Activated T-cell treated with anti-CD3 and anti-CD28 coated beads, Interleukin-2, amount 50 U/mL, for 24 hours (primary cell): ENCODE measurements around the gene SERPINI2.

ENCODE experiments used
- DNase-seq: peaks from one replicate; pipeline ENCODE4 v3.0.0-alpha.2; 2020
- H3K27ac Mint-ChIP-seq: 2 replicates; pipeline ENCODE4 v1.8.0; 2020; ENCODE audit warnings: mild to moderate bottlenecking, mixed read lengths
- H3K27me3 Mint-ChIP-seq: 2 replicates; pipeline ENCODE4 v1.8.0; 2020; ENCODE audit warnings: mixed read lengths
- H3K36me3 Mint-ChIP-seq: 2 replicates; pipeline ENCODE4 v1.8.0; 2020; ENCODE audit warnings: low read depth, mixed read lengths
- H3K4me1 Mint-ChIP-seq: 2 replicates; pipeline ENCODE4 v1.8.0; 2020; ENCODE audit warnings: low read depth, mixed read lengths
- H3K4me3 Mint-ChIP-seq: 2 replicates; pipeline ENCODE4 v1.8.0; 2020; ENCODE audit warnings: mild to moderate bottlenecking, moderate library complexity, mixed read lengths
- H3K9me3 Mint-ChIP-seq: 2 replicates; pipeline ENCODE4 v1.8.0; 2020; ENCODE audit warnings: mixed read lengths

SERPINI2 gene, protein sequence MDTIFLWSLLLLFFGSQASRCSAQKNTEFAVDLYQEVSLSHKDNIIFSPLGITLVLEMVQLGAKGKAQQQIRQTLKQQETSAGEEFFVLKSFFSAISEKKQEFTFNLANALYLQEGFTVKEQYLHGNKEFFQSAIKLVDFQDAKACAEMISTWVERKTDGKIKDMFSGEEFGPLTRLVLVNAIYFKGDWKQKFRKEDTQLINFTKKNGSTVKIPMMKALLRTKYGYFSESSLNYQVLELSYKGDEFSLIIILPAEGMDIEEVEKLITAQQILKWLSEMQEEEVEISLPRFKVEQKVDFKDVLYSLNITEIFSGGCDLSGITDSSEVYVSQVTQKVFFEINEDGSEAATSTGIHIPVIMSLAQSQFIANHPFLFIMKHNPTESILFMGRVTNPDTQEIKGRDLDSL

DNA sequence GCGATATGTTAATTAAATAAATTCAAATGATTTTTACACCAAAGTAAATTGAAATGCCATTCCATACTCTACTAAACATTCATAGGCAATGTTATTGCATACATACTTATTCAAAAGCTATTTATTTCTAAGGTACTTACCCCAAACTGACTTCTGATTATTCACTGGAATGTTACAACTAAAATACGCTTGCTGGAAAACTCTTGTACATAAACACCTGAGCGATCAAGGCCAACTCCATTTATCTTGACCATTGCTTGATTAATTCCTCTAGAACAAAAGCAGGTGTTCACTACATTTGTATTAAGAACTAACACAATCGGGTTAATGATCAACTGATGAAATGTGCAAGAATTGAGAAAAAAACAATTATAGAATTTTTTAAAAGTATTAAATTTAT lies at the start of gene SERPINI2:
Gene SERPINI2, minus strand, starts transcription at position 180 of the 400 bp plus-strand sequence. CDS start 2,208 bp downstream, outside the sequence.
- Mint-ChIP-seq H3K27ac (no peak within 1 kb of the TSS), H3K4me1 (no peaks in the 10 kb centered on the region), H3K4me3 (no peak within 1 kb of the TSS), H3K36me3 (no peaks in the 10 kb centered on the region), H3K9me3 (no peaks in the 10 kb centered on the region), H3K27me3 (no peaks in the 10 kb centered on the region)
- DNase-seq, result no peak

DNA sequence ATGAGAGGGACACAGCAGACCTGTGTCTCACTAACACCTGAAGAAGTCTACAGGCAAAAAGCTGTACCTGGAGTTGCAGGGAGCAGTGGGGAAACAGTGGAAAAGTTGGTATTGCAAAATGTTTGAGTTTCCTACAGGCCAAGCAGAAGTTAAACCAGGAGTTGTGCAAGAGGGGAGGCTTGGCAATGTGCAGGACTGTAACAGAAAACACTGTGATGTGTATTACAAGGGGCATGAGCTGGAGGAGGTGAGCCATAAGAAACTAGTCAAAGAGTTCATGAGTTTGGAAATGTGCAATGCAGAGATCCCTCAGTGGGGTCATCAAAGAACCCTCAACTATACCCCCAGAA lies 47.1 kb upstream of the SERPINI2 start:
- H3K27me3 Mint-ChIP-seq, result no peaks in the 10 kb centered on the region
- no peak overlapping the region for H3K27ac Mint-ChIP-seq
- no peaks in the 10 kb centered on the region for H3K4me1 Mint-ChIP-seq
- H3K9me3 Mint-ChIP-seq, result no peaks in the 10 kb centered on the region
- H3K4me3 Mint-ChIP-seq, result no peak overlapping the region
- DNase-seq, result no peak
- no peaks in the 10 kb centered on the region for H3K36me3 Mint-ChIP-seq

DNA sequence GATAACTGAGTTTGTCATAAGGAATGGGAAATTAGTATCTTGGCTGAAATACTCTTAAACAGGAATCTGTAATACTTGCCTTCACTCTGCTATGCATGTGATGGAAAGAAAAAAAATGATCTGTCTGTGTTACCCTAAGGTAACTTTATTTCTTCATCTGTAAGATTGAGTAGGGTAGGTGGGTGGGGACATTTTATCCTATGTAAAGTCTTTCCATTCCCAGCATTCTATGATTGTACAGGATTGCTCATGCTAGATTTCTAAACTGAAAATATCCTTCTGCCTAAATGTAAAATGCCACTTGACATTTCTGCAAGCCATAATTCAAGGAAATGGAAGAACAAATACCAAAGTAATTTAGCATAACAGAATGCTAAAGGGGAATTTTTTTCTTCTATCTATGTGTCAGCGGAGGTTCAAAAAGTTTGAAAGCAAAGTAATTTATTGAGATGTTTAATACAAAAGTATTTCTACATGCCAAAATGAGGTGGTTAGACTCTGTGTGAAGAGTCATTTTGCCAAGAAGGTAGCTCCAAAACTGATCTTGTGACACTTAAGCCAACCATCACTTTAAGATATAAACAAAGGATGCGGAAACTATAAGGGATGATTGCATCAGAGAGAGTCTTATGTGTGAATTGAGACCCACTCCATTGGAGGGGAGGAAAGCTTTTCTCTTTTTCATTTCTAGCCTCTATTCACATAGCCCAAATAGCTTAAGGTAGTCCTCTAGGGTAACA lies 46.6 kb upstream of the SERPINI2 start:
- no peak overlapping the region for H3K27ac Mint-ChIP-seq
- no peak for DNase-seq
- H3K9me3 Mint-ChIP-seq, result no peaks in the 10 kb centered on the region
- no peaks in the 10 kb centered on the region for H3K27me3 Mint-ChIP-seq
- no peak overlapping the region for H3K4me3 Mint-ChIP-seq
- no peaks in the 10 kb centered on the region for H3K36me3 Mint-ChIP-seq
- no peaks in the 10 kb centered on the region for H3K4me1 Mint-ChIP-seq

DNA sequence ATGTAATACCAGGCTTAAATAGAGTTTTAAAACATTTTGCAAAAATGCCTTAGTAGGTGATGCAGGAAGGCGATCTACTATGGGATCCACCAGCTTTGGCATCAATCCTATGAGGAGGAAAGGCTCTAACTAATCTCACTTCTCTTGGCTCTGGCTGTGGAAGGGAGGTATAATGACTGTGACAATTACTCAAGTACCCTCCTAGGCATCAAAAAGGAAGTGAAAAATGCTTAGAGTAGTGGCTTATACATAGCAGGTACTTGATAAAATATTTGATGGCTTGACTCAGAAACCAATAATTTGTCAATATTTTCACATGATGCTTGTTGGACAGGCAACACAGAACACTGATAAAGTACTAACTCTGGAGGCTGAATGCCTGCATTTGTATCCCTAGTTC lies 34.1 kb upstream of the SERPINI2 start:
- Mint-ChIP-seq H3K4me3 (no peak overlapping the region), H3K27ac (no peak overlapping the region), H3K4me1 (no peaks in the 10 kb centered on the region), H3K9me3 (no peaks in the 10 kb centered on the region), H3K36me3 (no peaks in the 10 kb centered on the region), H3K27me3 (no peaks in the 10 kb centered on the region)
- DNase-seq, result no peak

DNA sequence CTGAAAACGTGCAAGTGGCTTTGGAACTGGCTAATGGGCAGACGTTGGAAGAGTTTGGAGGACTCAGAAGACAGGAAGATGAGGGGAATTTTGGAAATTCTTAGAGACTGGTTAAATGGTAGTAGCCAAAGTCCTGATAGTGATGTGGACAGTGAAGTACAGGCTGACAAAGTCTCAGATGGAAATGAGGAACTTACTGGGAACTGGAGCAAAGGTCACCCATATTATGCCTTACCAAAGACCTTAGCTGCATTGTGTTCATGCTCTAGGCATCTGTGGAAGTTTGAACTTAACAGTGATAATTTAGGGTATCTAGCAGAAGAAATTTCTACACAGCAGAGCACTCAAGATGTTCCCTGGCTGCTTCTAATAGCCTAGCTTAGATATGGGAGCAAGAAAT lies 28.6 kb upstream of the SERPINI2 start:
- Mint-ChIP-seq H3K9me3 (no peaks in the 10 kb centered on the region), H3K4me3 (no peak overlapping the region), H3K4me1 (no peaks in the 10 kb centered on the region), H3K27ac (no peak overlapping the region), H3K36me3 (no peaks in the 10 kb centered on the region), H3K27me3 (no peaks in the 10 kb centered on the region)
- no peak for DNase-seq

DNA sequence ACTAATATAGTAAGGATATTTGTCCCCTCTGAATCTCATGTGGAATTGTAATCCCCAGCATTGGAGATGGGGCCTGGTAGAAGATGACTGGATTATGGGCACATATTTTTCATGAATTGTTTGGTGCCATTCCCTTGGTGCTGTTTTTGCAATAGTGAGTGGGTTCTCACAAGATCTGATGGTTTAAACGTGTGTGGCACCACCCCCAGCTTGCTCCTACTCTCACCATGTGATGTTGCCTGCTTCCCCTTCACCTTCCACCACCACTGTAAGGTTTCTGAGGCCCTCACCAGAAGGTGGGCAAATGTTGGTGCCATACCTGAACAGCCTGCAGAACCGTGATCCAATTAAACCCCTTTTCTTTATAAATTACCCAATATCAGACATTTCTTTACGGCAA lies 28.1 kb upstream of the SERPINI2 start:
- Mint-ChIP-seq H3K36me3 (no peaks in the 10 kb centered on the region), H3K27ac (no peak overlapping the region), H3K27me3 (no peaks in the 10 kb centered on the region), H3K4me3 (no peak overlapping the region), H3K9me3 (no peaks in the 10 kb centered on the region), H3K4me1 (no peaks in the 10 kb centered on the region)
- no peak for DNase-seq

DNA sequence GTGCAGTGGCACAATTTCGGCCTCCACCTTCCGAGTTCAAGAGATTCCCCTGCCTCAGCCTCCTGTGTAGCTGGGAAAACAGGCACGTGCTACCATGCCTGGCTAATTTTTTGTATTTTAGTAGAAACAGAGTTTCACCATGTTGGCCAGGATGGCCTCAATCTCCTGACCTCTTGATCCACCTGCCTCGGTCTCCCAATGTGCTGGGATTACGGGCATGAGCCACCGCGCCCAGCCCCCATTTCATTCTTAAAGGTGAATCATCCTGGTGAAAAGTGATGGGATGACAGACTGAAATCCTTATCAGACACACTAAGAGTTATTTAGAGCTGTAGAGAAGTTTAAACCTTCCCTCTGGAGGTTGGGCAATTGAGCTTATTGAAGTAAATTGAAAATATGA lies 24.1 kb upstream of the SERPINI2 start:
- no peaks in the 10 kb centered on the region for H3K9me3 Mint-ChIP-seq
- no peak for DNase-seq
- H3K4me1 Mint-ChIP-seq, result no peaks in the 10 kb centered on the region
- H3K4me3 Mint-ChIP-seq, result no peak overlapping the region
- no peaks in the 10 kb centered on the region for H3K36me3 Mint-ChIP-seq
- no peak overlapping the region for H3K27ac Mint-ChIP-seq
- H3K27me3 Mint-ChIP-seq, result no peaks in the 10 kb centered on the region

DNA sequence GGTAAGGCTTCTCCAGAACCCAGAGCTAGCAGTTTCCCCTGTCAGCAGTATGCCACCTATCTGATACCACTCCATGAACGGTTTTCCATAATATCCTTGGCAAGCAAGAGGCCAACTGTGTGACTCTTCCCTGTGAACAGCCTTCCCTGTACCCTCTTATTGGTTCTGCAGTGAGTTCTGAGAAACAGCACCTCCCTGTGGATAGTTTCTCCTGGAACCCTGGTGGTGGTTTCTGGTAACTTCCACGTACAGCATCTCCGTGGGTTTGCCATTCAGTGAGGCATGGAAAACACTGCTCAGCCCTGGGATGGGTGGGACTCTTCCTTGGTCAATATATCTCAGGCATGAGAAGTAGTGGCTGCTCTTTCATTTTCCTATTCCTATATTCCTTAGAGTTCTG lies 19.4 kb upstream of the SERPINI2 start:
- H3K4me1 Mint-ChIP-seq, result no peaks in the 10 kb centered on the region
- DNase-seq, result no peak

DNA sequence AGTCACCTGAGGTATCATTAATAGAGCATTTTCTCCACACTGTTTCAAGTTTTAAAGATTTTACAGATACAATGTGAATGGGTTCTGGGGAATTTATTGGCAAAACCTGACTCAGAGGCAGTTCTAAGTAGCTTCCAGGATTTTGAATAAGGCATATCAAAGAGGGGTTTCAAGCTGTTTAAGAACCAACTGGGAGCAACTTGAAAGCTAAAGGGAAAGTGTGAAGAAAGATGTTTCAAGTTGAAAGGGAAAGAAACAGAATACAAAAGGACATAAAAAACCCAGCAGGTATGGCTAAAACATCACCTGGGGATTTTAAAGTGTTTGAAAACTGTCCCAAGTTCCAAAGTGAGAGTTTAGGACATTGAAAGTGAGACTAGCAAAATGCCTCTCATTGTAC lies 17.8 kb upstream of the SERPINI2 start:
- DNase-seq, result no peak
- no peaks in the 10 kb centered on the region for H3K27me3 Mint-ChIP-seq
- H3K4me3 Mint-ChIP-seq, result no peak overlapping the region
- H3K36me3 Mint-ChIP-seq, result no peaks in the 10 kb centered on the region
- no peak overlapping the region for H3K27ac Mint-ChIP-seq
- H3K4me1 Mint-ChIP-seq, result no peaks in the 10 kb centered on the region
- no peaks in the 10 kb centered on the region for H3K9me3 Mint-ChIP-seq

More for the DNA sequence above, 19.4 kb upstream of the SERPINI2 start:
- Mint-ChIP-seq H3K27ac (no peak overlapping the region), H3K27me3 (no peaks in the 10 kb centered on the region), H3K9me3 (no peaks in the 10 kb centered on the region), H3K4me3 (no peak overlapping the region), H3K36me3 (no peaks in the 10 kb centered on the region)

DNA sequence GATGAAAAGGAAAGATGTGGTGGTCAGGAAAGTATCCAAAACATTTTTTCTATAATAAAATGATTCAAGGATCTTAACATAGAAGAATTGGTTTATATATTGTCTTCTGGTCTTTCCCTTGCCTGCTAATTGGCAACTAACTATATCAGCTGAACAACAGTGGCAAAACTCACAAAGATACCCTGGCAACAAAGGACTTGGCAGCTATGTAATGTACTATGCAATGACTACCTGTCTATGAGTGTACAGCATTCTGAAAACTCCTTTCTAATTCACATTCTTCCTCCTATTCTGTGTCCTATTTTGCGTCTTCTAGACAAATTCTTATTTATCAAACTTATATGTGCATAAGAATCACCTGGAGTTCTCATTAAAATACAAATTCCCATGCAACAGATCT lies 15.7 kb upstream of the SERPINI2 start:
- H3K27me3 Mint-ChIP-seq, result no peaks in the 10 kb centered on the region
- H3K36me3 Mint-ChIP-seq, result no peaks in the 10 kb centered on the region
- H3K9me3 Mint-ChIP-seq, result peaks cover 2% of the 10 kb centered on the region
- DNase-seq, result no peak
- no peaks in the 10 kb centered on the region for H3K4me1 Mint-ChIP-seq
- H3K4me3 Mint-ChIP-seq, result no peak overlapping the region
- no peak overlapping the region for H3K27ac Mint-ChIP-seq

DNA sequence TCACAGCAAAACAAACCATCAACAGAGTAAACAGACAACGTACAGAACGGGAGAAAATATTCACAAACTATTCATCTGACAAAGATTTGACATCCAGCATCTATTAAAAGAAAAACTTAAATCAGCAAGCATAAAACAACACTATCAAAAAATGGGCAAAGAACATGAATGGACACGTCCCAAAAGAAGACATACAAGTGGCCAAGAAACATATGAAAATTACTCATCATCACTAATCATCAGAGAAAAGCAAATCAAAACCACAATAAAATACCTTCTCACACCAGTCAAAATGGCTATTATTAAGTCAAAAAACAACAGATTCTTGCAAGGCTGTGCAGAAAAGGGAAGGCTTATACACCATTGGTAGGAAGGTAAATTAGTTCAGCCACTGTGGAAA lies 13.7 kb upstream of the SERPINI2 start:
- no peak overlapping the region for H3K27ac Mint-ChIP-seq
- no peaks in the 10 kb centered on the region for H3K27me3 Mint-ChIP-seq
- H3K4me3 Mint-ChIP-seq, result no peak overlapping the region
- H3K4me1 Mint-ChIP-seq, result no peaks in the 10 kb centered on the region
- DNase-seq, result no peak
- no peaks in the 10 kb centered on the region for H3K36me3 Mint-ChIP-seq
- H3K9me3 Mint-ChIP-seq, result peaks cover 5% of the 10 kb centered on the region

DNA sequence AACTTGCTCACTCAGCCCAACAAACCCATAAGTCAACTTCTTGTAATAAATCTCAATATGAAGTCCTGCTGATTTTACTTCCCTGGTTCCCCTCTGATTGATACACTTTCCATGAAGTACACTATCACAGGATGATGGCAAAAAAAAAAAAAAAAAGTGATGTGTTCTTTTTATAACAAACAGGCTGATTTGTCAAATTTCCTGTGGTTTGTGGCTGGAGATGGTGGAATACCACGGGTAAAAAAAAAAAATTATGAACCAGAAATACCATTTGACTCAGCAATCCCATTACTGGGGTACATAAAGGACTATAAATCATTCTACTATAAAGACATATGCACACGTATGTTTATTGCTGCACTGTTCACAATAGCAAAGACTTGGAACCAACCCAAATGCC lies 10.7 kb upstream of the SERPINI2 start:
- H3K4me3 Mint-ChIP-seq, result no peak overlapping the region
- no peak for DNase-seq
- H3K36me3 Mint-ChIP-seq, result no peaks in the 10 kb centered on the region
- H3K4me1 Mint-ChIP-seq, result no peaks in the 10 kb centered on the region
- H3K27me3 Mint-ChIP-seq, result no peaks in the 10 kb centered on the region
- H3K9me3 Mint-ChIP-seq, result peaks cover 5% of the 10 kb centered on the region
- no peak overlapping the region for H3K27ac Mint-ChIP-seq

DNA sequence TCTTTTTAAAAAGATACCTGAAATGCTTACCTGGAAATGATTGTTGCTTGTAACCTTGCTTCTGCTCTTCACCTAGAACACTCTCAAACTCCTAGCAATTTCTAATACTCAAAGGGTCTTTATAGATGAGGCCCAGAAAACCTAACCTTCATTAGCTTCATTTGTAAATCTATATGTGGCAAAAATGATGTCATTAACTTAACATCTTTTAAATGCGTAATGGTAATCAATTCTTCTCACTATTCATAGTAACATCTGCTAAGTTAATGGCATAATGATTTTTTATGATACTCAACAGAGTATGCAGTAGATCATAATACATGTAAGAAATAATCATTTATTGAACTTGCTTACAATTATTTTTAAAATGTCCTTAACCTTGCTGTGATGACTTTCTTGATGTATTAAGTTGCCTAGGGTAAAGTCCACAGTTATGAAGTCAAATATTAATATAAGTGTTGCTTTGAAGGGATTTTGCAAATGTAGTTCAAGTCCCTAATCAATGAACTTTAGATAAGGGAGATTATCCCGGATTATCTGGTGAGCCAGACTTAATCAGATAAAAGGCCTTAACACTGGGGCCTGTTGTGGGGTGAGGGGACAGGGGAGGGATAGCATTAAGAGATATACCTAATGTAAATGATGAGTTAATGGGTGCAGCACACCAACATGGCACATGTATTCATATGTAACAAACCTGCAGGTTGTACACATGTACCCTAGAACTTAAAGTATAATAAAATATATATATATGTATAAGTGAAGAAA lies 10.1 kb upstream of the SERPINI2 start:
- Mint-ChIP-seq H3K27me3 (no peaks in the 10 kb centered on the region), H3K4me1 (no peaks in the 10 kb centered on the region), H3K27ac (no peak overlapping the region), H3K4me3 (no peak overlapping the region), H3K9me3 (peaks cover 5% of the 10 kb centered on the region), H3K36me3 (no peaks in the 10 kb centered on the region)
- DNase-seq, result no peak

DNA sequence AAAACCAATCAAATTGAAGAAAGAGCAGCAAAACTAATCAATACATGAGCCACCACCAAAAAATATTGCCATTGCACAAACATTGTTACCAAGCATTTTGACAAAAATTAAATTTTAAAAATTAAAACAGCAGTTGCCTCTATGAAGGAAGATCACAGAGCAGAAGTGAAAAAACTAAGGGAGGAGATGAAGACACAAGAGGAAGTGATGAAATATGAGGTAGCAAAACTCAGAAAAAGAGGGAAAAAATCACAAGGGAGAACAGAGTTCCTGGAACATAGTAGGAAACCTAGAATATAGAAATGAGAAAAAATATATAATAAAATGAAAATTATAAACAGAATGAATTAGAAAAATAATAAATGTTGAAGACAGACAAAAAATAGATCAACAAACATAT lies 7.3 kb upstream of the SERPINI2 start:
- H3K27me3 Mint-ChIP-seq, result no peaks in the 10 kb centered on the region
- no peaks in the 10 kb centered on the region for H3K4me1 Mint-ChIP-seq
- no peak overlapping the region for H3K4me3 Mint-ChIP-seq
- DNase-seq, result no peak
- no peaks in the 10 kb centered on the region for H3K36me3 Mint-ChIP-seq
- no peak overlapping the region for H3K27ac Mint-ChIP-seq
- H3K9me3 Mint-ChIP-seq, result peaks cover 5% of the 10 kb centered on the region

DNA sequence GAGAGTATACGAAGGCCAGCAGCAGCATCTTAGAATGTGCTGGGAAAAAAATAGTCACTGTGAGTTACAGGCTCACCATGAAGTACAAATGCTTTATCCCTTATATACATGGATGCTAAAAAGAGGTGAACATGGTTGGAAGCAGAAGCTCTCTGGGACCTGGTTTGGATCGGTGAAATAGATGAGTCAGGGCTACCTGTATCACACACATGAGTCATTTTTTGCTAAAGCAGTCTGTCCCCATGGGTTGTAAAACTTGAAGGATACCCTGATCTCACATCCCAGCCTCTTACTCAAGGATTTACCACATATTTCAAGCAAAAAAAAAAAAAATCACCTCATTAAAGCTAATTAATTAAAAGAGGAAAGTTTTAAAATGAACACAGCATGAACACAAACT lies 6.9 kb upstream of the SERPINI2 start:
- Mint-ChIP-seq H3K27ac (no peak overlapping the region), H3K9me3 (peaks cover 3% of the 10 kb centered on the region), H3K27me3 (no peaks in the 10 kb centered on the region), H3K4me1 (no peaks in the 10 kb centered on the region), H3K36me3 (no peaks in the 10 kb centered on the region), H3K4me3 (no peak overlapping the region)
- DNase-seq, result no peak
